HG03521 (cell line): ENCODE data around the gene KRTAP10-8.
"Not testable (repeated sequence)": the region's sequence is repeated elsewhere in the genome, so short reads cannot be mapped to it uniquely, and the experiment has no call there.

ENCODE experiments used
- ATAC-seq: cut with Tn5 transposase; IDR thresholded peaks from one replicate; pipeline ENCODE4 v1.9.1; 2021; ENCODE audit warnings: mild to moderate bottlenecking, moderate library complexity; ENCODE audit not compliant: unreplicated experiment

The KRTAP10-8 gene

DNA sequence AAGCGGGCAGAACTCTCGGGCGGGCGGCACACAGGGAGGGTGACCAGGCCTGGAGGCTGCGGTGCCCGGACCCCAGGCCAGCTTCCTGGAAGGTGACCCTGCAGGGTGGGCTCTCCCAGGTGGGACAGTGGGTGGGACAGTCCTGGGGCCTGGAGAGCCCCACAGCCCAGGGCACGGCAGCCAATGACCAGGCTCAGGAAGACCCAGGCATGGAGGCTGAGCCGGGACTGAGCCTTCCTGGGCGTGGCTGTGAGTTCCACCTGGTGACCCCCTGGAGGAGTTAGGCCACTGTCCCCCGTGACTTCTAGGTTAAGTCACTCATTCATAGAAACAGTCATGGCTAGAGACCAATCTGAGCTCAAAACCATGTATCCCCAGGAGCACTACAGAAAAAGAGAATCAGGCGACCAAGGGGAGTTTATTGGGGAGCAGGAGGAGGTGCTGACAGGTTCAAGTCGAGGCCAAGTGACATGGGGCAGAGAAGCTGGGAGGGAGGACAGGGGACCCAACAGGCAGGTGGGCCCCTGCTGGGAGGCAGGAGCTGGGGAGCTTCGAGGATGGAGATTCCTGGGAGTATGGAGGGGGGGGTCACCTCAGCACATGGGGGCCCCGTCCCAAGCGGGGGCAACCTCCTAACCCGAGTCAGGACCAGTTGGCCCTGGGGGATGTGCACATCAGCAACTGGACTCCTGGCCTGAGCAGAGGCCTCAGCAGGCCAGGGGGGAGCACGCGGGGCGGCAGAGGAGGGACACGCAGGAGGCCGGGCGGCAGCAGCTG is 32.6 kb upstream of the KRTAP10-8 start:
- ATAC-seq = no peak

DNA sequence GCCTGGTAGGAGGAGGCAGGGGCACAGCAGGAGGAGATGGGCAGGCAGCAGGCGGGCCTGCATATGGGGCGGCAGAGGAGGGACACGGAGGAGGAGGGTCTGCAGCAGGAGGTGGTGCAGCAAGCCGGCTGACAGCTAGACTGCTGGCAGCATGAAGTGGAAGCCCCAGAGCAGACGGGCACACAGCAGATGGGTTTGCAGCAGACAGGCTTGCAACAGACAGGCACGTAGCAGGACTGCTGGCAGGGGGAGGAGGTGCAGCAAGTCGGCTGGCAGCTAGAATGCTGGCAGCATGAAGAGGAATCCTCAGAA is 32.1 kb upstream of the KRTAP10-8 start:
- no peak for ATAC-seq

DNA sequence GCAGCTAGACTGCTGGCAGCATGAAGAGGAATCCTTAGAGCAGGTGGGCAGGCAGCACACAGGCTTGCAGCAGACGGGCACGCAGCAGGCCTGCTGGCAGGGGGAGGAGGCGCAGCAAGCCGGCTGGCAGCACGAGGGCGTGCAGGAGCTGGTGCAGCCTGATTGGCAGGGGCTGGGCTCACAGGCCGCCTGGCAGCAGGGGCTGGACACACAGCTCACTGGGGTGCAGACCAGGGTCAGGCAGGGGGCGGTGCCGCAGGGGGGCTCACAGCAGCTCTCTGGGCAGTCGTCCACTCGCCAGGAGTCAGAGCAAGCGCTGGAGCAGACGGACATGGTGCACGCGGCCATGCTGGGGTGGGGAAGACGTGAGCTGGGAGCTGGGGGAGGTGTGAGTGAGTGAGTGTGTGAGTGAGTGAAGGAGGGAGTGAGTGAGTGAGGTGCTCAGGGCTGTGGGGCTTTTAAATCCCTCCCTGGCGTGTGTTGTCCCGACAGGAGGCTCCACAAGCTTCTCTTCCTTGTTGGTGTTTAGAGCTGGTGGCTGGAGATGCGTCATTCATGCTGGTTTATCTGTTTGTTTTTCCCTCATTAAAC is 31.6 kb upstream of the KRTAP10-8 start, which contains the start of gene KRTAP10-5:
Gene KRTAP10-5, minus strand, starts transcription at position 374 of the 591 bp plus-strand sequence. Its CDS starts 26 bp downstream, at position 348.
- ATAC-seq = not testable (repeated sequence)

DNA sequence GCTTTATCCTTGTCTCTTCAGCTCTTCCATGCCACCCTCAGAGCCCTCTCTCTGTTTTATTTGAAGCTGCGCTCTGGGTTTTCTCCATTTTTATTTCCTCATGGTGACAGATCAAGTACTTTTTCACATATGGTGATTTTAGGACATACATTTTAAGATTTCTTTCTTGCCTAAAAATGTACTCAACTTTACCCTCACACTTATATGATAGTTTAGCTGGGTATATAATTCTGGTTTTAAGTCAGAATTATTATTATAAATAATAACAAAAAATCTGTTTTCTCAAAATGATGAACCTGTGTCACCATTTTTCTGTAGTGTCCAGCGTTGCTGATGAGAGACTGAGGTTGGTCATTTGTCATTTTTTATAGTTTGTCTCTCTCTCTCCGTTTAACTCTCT is 30.7 kb upstream of the KRTAP10-8 start:
- ATAC-seq = no peak

DNA sequence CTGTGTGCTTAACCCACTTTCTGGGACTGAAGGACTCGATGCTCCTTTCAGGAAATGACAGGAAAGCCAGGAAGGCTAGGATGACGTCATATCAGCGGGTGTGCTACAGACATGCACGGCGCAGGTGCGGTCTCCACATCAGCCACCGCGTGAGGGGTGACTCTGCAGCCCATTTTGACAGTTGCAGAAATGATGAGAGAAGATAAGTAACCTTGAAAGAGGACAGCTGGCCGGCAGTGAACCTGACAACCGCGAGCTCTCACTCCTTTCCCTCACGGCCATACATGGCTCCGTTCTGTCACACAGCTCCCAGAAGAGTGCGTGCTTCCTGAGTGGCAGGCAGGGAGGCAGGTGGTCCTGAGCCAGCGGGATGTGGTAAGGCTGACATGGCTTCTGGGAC is 29.8 kb upstream of the KRTAP10-8 start:
- no peak for ATAC-seq

DNA sequence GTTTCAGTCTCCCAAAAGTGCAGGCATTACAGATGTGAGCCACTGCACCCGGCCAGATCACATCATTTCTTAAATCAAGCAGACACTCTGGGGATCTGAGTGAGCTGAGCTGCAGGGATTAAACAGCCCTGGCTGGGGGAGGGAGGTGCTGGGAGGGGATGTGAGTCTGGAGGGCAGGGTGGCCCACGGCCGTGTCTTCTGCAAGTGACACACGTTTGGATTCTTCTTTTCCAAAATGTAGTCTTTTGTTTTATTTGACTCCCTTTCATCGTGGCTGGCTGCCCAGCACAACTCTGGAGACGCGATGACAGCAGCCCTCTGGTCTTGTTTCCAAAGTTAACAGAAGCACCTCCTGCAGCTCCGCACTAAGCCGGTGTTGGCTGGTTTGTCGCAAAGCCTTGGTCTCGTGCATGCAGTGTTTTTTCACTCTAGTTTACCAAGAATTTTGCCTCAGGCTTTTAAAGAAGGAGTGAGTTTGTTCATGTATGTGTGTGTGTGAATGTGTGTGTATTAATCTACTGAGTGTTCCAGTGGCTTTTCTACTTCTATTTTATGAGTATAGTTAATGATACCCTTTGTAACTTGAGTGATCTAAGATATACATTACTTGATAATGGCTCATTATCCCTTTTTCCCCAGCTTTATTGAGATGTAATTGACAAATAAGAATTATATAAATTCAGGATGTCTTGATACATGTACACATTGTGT is 28.6 kb upstream of the KRTAP10-8 start:
- no peak for ATAC-seq

DNA sequence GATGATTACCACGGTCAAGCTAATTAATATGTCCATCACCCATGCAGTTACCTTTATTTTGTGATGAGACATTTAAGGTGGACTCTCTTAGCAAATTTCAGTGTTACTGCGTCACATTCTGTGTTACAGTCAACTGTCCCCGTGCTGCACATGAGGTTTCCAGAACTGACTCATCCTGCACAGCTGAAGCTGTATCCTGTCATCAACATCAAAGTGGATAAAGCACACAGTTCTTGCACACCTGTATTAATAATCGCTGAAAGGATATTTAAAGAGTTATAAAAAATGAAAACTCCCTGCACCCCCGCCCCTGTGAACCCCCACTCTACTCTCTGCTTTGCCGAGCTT is 28.1 kb upstream of the KRTAP10-8 start:
- no peak for ATAC-seq

DNA sequence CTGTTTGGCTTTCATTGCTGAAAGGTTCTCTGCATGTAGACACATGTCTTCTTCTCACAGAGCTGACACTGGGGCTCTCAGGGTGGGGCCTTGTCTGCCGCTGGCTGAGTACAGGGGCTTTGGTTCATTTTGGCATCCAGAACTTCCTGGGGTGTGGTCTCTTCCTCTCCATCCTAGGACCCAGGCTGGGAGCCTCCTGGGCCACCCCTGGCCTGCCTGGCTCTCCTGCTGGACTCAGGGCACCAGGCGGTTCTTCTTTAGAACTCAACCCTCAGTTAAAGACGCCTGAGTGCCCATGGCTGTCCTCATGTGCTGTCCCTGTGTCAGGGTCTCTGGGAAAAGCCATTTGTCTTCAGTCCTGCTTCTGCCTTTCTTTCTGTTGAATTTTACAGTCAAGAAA is 26.0 kb upstream of the KRTAP10-8 start:
- no peak for ATAC-seq

DNA sequence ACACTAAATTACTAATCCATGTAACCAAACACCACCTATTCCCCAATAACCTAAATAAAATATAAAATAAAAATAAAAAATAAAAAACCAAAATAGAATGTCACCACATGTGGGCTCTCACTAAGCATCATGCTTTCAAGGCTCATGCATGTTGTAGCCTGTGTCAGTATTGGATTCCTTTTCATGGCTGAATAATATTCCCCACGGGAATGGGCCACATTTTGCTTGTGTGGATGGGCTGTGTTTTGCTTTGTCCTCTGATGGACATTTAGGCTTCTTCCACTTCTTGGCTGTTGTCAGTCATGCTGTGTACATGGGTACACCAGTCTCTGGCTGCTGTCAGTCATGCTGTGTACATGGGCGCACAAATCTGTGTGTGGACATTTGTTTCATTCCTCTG is 22.8 kb upstream of the KRTAP10-8 start:
- ATAC-seq = no peak

DNA sequence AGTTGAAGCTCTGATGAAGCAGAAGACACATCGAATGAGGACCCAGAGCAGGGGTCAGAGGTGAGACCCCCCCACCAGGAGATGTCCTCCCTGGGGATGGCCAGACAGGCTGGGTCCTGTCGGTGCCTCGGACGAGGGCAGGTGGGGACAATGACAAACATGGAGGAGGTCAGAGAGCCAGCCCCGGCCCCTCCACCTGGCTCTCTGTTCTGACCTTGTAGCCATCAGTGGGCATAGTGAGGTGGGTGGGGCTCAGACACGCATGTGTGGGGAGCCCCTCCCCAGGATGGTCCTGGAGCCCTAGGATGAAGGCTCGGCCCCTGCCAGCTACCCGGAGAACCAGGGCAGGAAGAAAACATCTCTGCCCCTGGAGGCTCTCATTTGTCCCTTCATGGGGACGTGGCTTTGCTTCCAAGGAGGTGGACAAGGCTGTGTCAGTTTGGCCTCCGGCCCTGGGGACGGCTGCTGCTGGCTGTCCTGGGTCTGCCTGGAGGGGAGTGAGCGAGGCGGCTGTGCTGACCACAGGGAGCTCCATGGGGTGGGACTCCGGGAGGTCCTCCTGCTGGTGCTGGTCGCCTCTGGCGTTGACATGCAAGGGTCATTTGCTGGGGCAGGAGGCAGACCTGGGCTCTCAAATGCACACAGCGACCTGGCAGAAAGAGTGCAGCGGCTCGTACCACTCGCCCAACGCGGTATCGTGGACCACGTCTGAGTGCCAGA is 22.1 kb upstream of the KRTAP10-8 start:
- ATAC-seq = no peak

DNA sequence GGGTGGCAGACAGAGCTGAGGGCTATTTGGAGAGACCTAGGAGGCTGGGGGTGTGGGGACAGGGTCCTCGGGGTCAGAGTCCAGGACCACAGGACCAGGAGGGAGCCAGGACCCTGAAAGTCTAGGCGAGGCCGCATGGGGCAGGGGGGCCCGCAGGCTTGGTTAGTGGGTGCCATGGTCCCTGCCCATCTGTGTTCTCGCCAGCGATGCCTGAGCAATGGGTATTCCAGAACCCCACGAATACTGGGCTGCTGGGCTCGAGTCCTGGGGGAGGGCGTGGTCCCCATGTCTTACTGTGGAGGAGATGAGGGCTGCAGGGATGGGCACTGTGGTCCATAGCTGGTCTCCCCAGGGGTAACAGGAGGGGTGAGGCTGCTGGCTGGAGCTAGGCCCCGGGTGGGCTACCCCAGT is 21.6 kb upstream of the KRTAP10-8 start:
- no peak for ATAC-seq

DNA sequence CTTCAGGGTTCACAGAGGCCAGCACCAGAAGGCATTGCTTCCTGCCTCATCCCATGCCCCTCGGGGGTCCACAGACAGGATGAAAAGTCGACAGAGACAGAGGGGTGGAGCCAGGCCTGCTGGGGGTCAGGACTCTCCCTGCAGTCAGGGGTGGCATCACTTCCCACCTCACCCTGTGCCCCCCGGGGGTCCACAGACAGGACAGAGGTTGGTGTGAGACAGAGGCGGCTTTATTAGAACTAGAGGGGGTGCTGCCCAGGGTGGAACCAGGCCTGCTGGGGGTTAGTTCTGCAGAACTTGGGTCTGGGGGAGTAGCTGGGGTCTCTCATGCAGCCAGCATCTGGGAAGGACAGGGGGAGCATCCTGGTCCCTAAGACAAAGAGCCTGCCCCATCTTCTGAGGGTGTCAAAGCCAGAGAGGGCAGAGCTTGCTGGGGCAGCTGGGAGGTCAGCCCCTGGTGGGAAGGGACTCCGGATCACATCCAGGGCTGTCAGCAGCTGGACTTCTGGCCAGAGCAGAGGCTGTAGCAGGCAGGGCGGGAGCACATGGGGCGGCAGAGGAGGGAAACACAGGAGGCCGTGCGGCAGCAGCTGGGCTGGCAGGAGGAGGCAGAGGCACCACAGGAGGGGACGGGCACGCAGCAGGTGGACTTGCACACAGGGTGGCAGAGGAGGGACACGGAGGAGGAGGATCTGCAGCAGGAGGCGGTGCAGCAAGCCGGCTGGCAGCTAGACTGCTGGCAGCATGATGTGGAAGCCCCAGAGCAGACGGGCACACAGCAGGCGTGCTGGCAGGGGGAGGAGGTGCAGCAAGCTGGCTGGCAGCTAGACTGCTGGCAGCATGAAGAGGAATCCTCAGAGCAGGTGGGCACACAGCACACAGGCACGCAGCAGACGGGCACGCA is 20.7 kb upstream of the KRTAP10-8 start:
- ATAC-seq = not testable (repeated sequence)

DNA sequence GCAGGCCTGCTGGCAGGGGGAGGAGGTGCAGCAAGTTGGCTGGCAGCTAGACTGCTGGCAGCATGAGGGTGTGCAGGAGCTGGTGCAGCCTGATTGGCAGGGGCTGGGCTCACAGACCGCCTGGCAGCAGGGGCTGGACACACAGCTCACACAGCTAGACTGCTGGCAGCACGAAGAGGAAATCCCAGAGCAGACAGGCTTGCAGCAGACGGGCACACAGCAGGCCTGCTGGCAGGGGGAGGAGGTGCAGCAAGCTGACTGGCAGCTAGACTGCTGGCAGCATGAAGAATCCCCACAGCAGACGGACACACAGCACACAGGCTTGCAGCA is 20.1 kb upstream of the KRTAP10-8 start:
- not testable (repeated sequence) for ATAC-seq

DNA sequence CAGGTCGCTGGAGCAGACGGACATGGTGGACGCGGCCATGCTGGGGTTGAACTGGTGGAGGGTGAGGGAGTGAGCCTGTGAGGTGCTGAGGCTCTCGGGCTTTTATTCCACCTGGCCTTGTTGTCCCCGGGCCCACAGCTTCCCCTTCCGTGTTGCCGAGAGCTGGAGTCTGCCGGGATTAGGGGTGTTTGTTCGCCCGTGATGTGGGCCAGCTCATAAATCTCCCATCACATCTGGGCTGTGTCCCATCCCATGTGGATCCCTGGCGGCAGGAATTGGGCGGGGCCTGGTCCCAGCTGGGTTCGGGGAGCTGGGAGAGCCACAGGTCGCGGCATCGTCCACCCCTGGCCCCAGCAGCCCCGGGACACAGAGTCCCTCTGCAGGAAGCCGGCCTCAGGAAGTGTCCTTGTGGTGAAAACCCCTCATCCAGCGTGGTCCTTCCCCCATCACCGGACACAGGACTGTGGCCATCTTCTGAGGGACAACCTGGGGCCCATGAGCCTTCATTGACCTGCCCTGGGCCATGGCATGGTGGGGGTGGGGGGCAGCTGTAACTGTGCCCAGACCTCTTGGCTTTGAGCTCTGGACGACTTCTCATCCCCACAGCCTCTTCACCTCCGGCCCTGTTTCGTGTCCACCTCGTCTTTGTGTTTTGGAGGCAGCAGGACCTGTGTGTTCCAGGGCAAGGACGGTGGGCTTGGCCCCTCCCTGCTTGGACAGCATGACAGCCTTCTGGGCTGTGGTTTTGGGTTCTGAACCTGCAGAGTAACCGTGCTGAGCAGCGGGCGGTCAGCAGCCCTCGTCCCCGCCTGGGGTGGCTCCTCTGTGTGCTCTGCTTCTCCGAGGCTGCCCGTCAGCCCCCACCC is 19.2 kb upstream of the KRTAP10-8 start, which contains the start of gene KRTAP10-6:
Gene KRTAP10-6, minus strand, starts transcription at position 60 of the 866 bp plus-strand sequence. Its CDS starts 21 bp downstream, at position 39.
- ATAC-seq = no peak

DNA sequence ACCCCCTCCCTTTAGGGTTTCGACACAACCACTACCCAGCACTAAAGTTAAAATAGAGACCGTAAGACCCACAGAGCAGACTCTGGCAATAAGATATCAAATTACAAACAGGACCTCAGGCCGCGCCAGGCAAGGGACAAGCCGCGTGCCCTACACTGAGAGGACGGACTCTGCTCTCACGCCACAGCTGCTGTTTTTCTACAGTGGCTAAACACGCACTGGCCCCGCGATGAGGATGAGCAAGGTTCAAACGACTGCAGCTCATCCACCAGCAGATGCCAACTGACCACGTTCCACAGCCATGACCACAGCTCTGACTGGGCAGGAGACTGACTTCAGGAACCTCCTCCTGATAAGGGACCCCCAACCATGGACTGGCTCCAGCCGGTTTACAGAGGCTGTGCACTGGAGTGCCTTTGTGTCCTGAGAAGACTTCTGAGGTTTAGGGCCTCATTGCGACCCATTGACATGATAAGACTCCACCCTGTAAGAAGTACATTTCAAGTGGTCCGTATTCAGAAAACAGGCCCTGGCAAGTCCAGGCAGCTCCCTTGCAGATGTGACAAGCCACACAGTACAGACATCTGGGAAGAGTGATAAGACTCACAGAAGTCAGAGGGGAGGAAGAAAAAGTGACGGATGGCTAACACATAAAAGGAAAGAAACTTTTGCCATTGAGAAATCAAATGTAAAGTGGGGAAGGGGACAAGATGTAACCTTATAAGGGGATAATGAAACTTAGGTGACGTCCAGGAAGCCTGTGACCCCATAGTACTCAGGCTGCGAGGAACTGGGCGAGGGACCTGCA is 18.1 kb upstream of the KRTAP10-8 start:
- no peak for ATAC-seq

DNA sequence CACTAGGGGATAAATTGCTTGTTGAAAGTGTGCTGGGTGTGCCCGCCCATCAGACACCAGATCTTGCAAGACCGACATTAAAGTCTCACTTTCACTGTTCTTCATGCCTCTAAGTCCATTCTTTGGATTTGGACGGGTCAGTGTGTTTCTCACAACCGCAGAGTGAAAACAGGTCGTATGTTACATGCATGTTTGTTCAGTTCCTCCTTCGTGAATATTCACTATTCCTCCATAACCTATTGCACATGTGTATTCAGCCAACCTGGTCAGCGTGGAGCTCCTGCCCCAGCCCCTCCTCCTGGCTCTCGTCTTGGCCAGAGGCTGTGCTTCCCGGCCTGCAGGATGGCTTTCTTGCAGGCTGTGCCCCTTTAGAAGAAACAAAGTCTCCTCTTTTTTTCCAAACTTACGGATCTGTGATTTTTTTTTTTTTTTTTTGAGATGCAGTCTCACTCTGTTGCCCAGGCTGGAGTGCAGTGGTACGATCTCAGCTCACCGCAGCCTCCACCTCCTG is 17.4 kb upstream of the KRTAP10-8 start:
- ATAC-seq = no peak

DNA sequence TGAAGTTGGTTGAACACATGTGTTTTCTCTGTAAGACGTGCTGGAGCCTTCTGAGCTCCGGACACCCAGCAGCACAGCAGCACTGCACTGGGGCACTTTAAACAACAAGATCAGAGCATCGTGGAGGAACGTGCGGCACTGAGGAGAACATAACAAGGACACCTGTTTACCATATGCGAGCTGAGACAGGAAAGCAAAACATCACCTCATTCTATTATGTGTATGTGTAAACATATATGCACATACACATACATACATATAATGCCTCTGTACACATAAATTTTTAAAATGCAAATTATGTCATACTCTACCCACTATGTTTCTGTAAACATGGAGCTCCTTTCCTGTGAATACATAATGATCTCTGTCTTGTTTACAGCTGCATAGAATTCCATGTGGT is 16.4 kb upstream of the KRTAP10-8 start:
- no peak for ATAC-seq

DNA sequence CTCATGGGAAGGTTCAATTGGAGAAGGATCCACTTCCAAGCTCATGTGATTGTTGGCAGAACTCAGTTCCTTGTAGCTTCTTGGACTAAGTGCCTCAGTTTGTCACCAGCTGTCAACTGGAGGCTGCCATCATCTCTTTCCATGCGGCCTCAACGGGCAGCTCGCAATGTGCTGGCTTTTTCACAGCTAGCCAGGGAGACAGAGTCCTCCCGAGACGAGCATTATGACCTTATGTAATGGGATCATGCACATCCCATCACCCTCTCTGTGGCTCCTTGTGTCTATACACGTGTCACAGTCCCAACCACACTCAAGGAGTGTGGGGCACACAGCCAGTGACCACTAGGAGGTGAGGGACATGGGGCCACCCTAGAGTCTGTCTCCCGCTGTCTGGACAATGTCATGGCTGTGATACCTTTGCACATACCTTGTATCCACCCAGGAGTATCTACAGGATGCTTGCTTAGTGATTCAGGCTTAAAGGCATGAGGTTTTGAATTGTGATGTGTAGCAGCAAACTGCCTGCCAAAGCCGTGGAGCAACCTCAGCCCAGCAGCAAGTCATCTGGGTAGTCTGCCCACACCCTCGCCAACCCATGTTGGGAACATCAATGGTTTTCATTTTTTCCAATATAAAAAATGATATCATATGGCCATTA is 15.7 kb upstream of the KRTAP10-8 start:
- no peak for ATAC-seq
